Hematopoietic multipotent progenitor cell treated with erythropoietin and hydrocortisone succinate and interleukin-3 and kit ligand, for 6 days (in vitro differentiated cells): Measurements from ENCODE around the gene STXBP6.

ENCODE experiments used
- DNase-seq: peaks from one replicate; pipeline ENCODE4 v3.0.0-alpha.2; 2015

STXBP6 gene

GRCh38 chr14:24911324-24912109 is 138.4 kb downstream of the STXBP6 start:
- DNase-seq = peak; percentile 94

GRCh38 chr14:24910408-24910986 is 139.4 kb downstream of the STXBP6 start:
- no peak for DNase-seq

- no peak for DNase-seq
Measured at GRCh38 chr14:24909523-24910302, 140.2 kb downstream of the STXBP6 start.

- no peak for DNase-seq
Measured at GRCh38 chr14:24908592-24909236, 141.2 kb downstream of the STXBP6 start.

GRCh38 chr14:24904533-24904932 is 145.4 kb downstream of the STXBP6 start:
- no peak for DNase-seq

- DNase-seq = no peak
Measured at GRCh38 chr14:24903337-24903736, 146.6 kb downstream of the STXBP6 start.

- DNase-seq = no peak
Measured at GRCh38 chr14:24900269-24901100, 149.5 kb downstream of the STXBP6 start.

GRCh38 chr14:24897793-24898192 is 152.2 kb downstream of the STXBP6 start:
- DNase-seq = no peak

GRCh38 chr14:24895622-24896021 is 154.3 kb downstream of the STXBP6 start:
- peak; percentile 16 for DNase-seq

- no peak for DNase-seq
Measured at GRCh38 chr14:24895243-24895583, 154.7 kb downstream of the STXBP6 start.

- DNase-seq = no peak
Measured at GRCh38 chr14:24894583-24895242, 155.2 kb downstream of the STXBP6 start.

- no peak for DNase-seq
Measured at GRCh38 chr14:24892497-24893051, 157.4 kb downstream of the STXBP6 start.

- DNase-seq = no peak
Measured at GRCh38 chr14:24891987-24892496, 157.9 kb downstream of the STXBP6 start.

GRCh38 chr14:24890716-24891115 is 159.2 kb downstream of the STXBP6 start:
- no peak for DNase-seq

- DNase-seq = no peak
Measured at GRCh38 chr14:24889843-24890242, 160.1 kb downstream of the STXBP6 start.

GRCh38 chr14:24888532-24888931 is 161.4 kb downstream of the STXBP6 start:
- DNase-seq = no peak

GRCh38 chr14:24887623-24888304 is 162.2 kb downstream of the STXBP6 start:
- DNase-seq = no peak

GRCh38 chr14:24885410-24885913 is 164.5 kb downstream of the STXBP6 start:
- no peak for DNase-seq

GRCh38 chr14:24883576-24883975 is 166.4 kb downstream of the STXBP6 start:
- DNase-seq = no peak

GRCh38 chr14:24881116-24881893 is 168.6 kb downstream of the STXBP6 start:
- no peak for DNase-seq
